AG04450 (cell line): ENCODE measurements around the gene CAPS. TPM values are rescaled to one million over a fixed set of nuclear protein-coding genes. Genes with fewer than 3 reads are reported as not detected.
"Not testable (repeated sequence)": the region's sequence is repeated elsewhere in the genome, so short reads cannot be mapped to it uniquely, and the experiment has no call there.

ENCODE experiments used
- CTCF ChIA-PET: fragments of 300-600, 350-600 bp; formaldehyde crosslinking; extraction: SDS; loops from one replicate; lab custom pipeline; 2022; ENCODE audit warnings: antibody characterized with exemption, inconsistent platforms; lab: Charles Lee
- POLR2A ChIA-PET: fragments of 350-600 bp; formaldehyde crosslinking; extraction: SDS; loops from one replicate; lab custom pipeline; 2021; ENCODE audit warnings: antibody characterized with exemption, inconsistent platforms; lab: Yijun Ruan, JAX
- DNase-seq: peaks from one replicate; pipeline ENCODE4 v3.0.0-alpha.2; 2011; ENCODE audit warnings: low read depth, low spot score
- H3K27ac ChIP-seq: one replicate; pipeline ENCODE4 v1.5.1; 2012; ENCODE audit warnings: low read depth, low read length, control low read depth
- H3K27me3 ChIP-seq: one replicate; pipeline ENCODE4 v1.6.0; 2012; ENCODE audit warnings: low read length; ENCODE audit not compliant: control insufficient read depth, insufficient read depth
- H3K4me3 ChIP-seq: 2 replicates; pipeline ENCODE4 v1.5.1; 2011; ENCODE audit warnings: mild to moderate bottlenecking, low read depth, low read length, control low read depth
- H3K9me3 ChIP-seq: 2 replicates; pipeline ENCODE4 v1.5.1; 2012; ENCODE audit warnings: low read length; ENCODE audit not compliant: control insufficient read depth, insufficient read depth
- polyA plus RNA-seq: library from polyadenylated mRNA; depleted of rRNA; stranded (reverse); fragments of >200 nt; gene quantifications from 2 replicates; pipeline ENCODE4 v1.2.3, GENCODE V29; 2011
- TF ChIP-seq, protein P1 (sequence below): IDR thresholded peaks from 2 replicates; pipeline ENCODE4 v1.5.1; 2011; ENCODE audit warnings: low read depth, low read length, control low read depth, inconsistent platforms

The CAPS gene
- polyA plus RNA-seq, 1 experiment, result 2.7 TPM

DNA sequence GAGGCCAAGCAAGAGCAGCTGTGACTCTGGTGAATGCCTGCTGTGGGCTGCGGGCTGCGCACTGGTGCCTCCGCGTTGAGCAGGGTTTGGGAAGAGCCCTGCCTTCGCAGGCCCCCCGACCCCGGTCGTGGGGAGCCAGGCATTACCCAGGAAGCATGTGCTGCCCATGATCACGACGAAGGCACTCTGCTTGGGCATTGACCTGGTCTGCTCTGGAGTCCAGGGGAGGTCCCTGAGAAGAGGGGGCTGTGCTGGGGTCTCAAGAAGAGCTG is 44.7 kb downstream of the CAPS start:
- H3K27ac ChIP-seq, result no peak overlapping the region
- POLR2A ChIA-PET, result no interaction called here
- TF ChIP-seq, protein P1, sequence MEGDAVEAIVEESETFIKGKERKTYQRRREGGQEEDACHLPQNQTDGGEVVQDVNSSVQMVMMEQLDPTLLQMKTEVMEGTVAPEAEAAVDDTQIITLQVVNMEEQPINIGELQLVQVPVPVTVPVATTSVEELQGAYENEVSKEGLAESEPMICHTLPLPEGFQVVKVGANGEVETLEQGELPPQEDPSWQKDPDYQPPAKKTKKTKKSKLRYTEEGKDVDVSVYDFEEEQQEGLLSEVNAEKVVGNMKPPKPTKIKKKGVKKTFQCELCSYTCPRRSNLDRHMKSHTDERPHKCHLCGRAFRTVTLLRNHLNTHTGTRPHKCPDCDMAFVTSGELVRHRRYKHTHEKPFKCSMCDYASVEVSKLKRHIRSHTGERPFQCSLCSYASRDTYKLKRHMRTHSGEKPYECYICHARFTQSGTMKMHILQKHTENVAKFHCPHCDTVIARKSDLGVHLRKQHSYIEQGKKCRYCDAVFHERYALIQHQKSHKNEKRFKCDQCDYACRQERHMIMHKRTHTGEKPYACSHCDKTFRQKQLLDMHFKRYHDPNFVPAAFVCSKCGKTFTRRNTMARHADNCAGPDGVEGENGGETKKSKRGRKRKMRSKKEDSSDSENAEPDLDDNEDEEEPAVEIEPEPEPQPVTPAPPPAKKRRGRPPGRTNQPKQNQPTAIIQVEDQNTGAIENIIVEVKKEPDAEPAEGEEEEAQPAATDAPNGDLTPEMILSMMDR, result no peak

DNA sequence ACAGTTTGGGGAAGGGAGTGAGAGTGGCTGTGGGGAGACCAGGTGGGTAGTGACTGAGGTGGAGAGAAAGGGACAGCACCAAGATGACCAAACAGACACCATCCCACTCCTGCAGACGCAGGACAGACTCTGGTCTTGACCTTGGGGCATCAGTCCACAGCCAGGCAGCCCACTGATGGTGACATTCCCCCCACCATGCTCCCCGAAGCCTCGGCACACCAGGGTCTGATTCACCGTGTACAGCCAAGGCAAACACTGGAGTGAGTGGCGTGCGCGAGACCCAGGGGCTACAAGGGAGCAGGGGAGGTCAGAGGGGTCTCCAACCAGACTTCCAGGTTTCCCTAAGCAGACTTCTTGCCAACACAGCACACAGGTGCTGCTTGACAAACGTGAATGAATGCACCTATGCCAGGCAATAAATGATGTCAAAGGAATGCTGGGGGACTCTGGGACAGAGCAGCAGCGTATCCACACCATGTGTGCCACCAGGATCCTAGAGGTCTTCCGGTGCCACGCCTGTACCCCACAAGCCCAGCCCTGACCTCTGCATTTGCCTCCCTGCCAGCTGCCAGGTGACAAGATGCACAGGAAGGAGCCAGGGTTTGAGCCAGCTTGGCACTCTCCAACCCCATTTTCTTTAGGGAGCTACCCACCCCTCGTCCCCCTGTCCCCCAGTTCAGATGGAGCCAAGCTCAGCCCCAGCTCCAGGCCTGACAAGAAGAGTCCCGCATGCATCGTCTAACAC is 45.4 kb downstream of the CAPS start:
- TF ChIP-seq, protein P1, result no peak
- Histone ChIP-seq H3K27ac (no peak overlapping the region), H3K4me3 (no peak overlapping the region), H3K9me3 (no peaks in the 10 kb centered on the region), H3K27me3 (no peaks in the 10 kb centered on the region)
- ChIA-PET CTCF (interaction anchor here (1.2 kb wide), 1 partner anchor 155 kb away, joined by 5 read pairs; no protein-coding TSS in a partner anchor), POLR2A (interaction anchor here (1.3 kb wide), 1 partner anchor 56 kb away, joined by 4 read pairs; the partner anchor contains the start of gene NDUFA11)
- no peak for DNase-seq

More for the DNA sequence above, 44.7 kb downstream of the CAPS start:
- no peak for DNase-seq
- H3K4me3 ChIP-seq, result no peak overlapping the region
- no peaks in the 10 kb centered on the region for H3K27me3 ChIP-seq
- CTCF ChIA-PET, result interaction anchor here (12.8 kb wide), 1 partner anchor 8 kb away, joined by 72 read pairs; no protein-coding TSS in a partner anchor
- no peaks in the 10 kb centered on the region for H3K9me3 ChIP-seq

DNA sequence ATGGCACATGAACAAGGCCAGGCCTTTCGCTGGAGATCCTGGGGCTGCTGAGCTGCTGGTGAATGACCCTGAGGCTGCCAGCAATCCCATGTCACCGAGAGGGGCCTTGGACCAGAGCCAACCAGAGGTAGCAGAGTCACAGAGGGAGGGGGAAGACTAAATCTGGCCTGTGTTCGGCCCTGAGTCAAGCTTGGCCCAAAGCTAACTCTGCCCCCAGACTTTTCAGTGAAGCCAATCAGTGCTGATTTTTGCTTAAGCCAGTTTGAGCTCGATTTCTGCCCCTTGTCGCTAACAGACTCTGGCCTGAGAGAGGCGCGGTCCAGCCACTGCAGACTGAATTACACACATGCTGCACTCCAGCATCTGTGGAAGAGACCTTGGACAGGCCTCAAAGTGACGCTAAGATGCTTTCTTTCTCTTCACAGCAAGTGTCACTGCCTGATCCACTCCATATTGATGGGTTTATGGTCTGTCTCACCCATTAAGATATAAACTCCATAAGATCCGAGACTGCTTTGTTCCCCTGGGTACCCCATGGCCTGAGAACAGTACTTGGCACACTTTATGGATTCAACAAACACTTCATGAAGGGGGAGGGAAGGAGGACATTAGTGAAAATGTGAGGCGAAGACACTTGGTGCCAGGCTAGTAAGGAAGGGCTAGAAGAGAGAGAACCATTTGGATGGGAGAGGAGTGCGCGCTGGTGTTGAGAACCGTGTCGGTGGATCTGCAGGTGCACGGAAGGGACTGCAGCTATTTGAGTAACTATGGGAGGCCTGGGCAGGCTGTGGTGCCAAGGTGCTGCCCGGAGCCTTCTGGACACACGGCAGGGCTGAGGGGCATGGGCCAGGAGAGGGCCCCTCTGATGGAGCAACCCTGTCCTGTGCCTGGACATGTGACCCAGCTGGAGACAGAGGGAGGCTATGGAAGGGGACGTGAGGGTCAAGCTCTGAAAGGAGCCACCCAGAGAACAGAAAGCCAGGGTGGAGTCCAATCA is 46.2 kb downstream of the CAPS start:
- no peak for DNase-seq
- no peaks in the 10 kb centered on the region for H3K9me3 ChIP-seq
- TF ChIP-seq, protein P1, result no peak
- ChIA-PET CTCF (interaction anchor here (0.6 to 1.2 kb wide), 2 partner anchors 156 to 776 kb away, joined by 3 to 5 read pairs; no protein-coding TSS in a partner anchor), POLR2A (interaction anchor here (1.3 kb wide), 1 partner anchor 57 kb away, joined by 4 read pairs; the partner anchor contains the start of gene NDUFA11)
- H3K27me3 ChIP-seq, result no peaks in the 10 kb centered on the region
- no peak overlapping the region for H3K27ac ChIP-seq
- H3K4me3 ChIP-seq, result no peak overlapping the region

DNA sequence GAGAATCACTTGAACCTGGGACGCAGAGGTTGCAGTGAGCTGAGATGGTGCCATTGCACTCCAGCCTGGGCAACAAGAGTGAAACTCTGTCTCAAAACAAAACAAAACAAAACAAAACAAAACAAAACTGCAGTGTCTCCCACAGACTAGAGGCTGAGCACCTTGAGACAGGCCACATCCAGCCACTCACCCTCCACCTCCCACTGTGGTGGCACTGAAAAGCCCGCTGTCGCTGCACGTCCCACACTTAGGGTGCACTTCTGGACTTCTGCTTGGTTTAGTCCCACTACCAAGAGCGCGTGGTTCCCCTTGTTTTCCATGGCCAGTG is 47.6 kb downstream of the CAPS start:
- ChIA-PET CTCF (interaction anchor here (1.3 kb wide), 1 partner anchor 158 kb away, joined by 5 read pairs; no protein-coding TSS in a partner anchor), POLR2A (interaction anchor here (0.6 to 1.7 kb wide), 4 partner anchors 16 to 131 kb away, joined by 3 to 18 read pairs (median 3); partner anchors contain the start of gene RANBP3)
- not testable (repeated sequence) for H3K27me3 ChIP-seq, H3K4me3 ChIP-seq, DNase-seq, H3K9me3 ChIP-seq
- peak overlapping the region; percentile 82 for H3K27ac ChIP-seq
